Activated T-helper 1 cell treated with anti-CD3 and anti-CD28 coated beads, Interleukin-12 subunit alpha, Interleukin-12 subunit beta, Interleukin-2, Interleukin-4 antibody, amounts not matched to agents 30 ng/mL and 10 ng/mL and 1 ng/mL, durations not matched to agents 14 hours and 24 hours and 36 hours (primary cell): ENCODE measurements around the gene CALR3. TPM values are rescaled to one million over a fixed set of nuclear protein-coding genes. Genes with fewer than 3 reads are reported as not detected.
A peak's percentile ranks its signal among the peaks of the same experiment; 100 is the strongest.
"Not testable (repeated sequence)": the region's sequence is repeated elsewhere in the genome, so short reads cannot be mapped to it uniquely, and the experiment has no call there.

Source experiments
- DNase-seq: peaks from one replicate; pipeline ENCODE4 v3.0.0; 2021; ENCODE audit warnings: low spot score
- H3K27ac Mint-ChIP-seq: one replicate; pipeline ENCODE4 v1.8.0; 2021; ENCODE audit warnings: mild to moderate bottlenecking, mixed read lengths
- H3K27me3 Mint-ChIP-seq: one replicate; pipeline ENCODE4 v1.8.0; 2022; ENCODE audit warnings: mild to moderate bottlenecking, moderate library complexity, mixed read lengths; ENCODE audit not compliant: insufficient read depth
- H3K36me3 Mint-ChIP-seq: one replicate; pipeline ENCODE4 v1.8.0; 2021; ENCODE audit warnings: low read depth, mixed read lengths
- H3K4me1 Mint-ChIP-seq: one replicate; pipeline ENCODE4 v1.8.0; 2021; ENCODE audit warnings: low read depth, mixed read lengths
- H3K4me3 Mint-ChIP-seq: one replicate; pipeline ENCODE4 v1.8.0; 2021; ENCODE audit warnings: mild to moderate bottlenecking, moderate library complexity, mixed read lengths
- H3K9me3 Mint-ChIP-seq: one replicate; pipeline ENCODE4 v1.8.0; 2021; ENCODE audit warnings: mixed read lengths
- intact Hi-C: fragments of 100-400 bp; cut with micrococcal nuclease; formaldehyde crosslinking; loops from one replicate; pipeline ENCODE4 v1.15.1; 2024
- total RNA-seq: library from RNA; stranded (reverse); gene quantifications from 2 replicates; pipeline ENCODE4 v1.2.3, GENCODE V29; 2022

Gene CALR3, protein sequence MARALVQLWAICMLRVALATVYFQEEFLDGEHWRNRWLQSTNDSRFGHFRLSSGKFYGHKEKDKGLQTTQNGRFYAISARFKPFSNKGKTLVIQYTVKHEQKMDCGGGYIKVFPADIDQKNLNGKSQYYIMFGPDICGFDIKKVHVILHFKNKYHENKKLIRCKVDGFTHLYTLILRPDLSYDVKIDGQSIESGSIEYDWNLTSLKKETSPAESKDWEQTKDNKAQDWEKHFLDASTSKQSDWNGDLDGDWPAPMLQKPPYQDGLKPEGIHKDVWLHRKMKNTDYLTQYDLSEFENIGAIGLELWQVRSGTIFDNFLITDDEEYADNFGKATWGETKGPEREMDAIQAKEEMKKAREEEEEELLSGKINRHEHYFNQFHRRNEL
- not detected in 2 replicates for total RNA-seq

DNA sequence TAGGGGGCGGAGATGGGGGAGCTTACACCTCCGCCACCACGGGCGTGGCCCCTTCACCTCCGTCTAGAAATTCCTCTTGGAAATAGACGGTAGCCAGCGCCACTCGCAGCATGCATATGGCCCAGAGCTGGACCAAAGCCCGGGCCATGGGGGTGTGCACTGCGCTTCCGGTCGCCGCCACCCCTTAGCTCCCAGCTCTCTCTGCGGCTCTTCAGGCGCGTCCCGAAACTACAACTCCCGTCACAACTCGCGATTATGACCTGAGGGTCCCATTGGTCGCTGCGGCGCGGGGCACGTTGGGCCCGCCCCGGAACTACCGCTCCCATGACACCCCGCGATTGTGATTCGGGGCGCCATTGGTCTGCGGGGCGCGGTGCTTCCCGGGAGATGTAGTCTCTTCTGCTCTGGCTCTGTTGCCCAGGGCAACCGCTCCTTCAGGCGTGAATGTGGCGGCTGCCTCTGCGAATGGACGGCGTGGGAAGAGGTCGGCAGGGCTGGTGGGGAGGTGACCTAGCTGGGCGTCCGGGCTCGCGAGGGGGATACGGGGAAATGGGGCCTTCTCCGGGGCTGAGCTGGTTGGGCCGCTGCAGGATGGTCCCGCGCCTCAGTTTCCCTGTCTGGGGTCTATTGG is at the start of gene CALR3, which contains the start of gene C19orf44:
Gene CALR3 (minus strand): TSS at position 186 of the 631 bp plus-strand sequence. CDS start 38 bp downstream, at position 148.
Gene C19orf44 (plus strand): TSS at position 413 of the 631 bp plus-strand sequence. CDS start 4,399 bp downstream, outside the sequence.
- no peaks in the 10 kb centered on the region for H3K9me3 Mint-ChIP-seq
- no peaks in the 10 kb centered on the region for H3K27me3 Mint-ChIP-seq
- peak within 1 kb of the TSS; percentile 93 for H3K4me3 Mint-ChIP-seq
- H3K36me3 Mint-ChIP-seq = peaks cover 1% of the 10 kb centered on the region
- intact Hi-C loops = loop anchor here (1.0 kb wide), 8 partner anchors 24 to 813 kb away; partner anchors contain the start of genes CHERP, DDA1, MED26 and OCEL1
- peak; percentile 98 for DNase-seq
- peak within 1 kb of the TSS; percentile 87 for H3K27ac Mint-ChIP-seq
- H3K4me1 Mint-ChIP-seq = peaks cover 9% of the 10 kb centered on the region

DNA sequence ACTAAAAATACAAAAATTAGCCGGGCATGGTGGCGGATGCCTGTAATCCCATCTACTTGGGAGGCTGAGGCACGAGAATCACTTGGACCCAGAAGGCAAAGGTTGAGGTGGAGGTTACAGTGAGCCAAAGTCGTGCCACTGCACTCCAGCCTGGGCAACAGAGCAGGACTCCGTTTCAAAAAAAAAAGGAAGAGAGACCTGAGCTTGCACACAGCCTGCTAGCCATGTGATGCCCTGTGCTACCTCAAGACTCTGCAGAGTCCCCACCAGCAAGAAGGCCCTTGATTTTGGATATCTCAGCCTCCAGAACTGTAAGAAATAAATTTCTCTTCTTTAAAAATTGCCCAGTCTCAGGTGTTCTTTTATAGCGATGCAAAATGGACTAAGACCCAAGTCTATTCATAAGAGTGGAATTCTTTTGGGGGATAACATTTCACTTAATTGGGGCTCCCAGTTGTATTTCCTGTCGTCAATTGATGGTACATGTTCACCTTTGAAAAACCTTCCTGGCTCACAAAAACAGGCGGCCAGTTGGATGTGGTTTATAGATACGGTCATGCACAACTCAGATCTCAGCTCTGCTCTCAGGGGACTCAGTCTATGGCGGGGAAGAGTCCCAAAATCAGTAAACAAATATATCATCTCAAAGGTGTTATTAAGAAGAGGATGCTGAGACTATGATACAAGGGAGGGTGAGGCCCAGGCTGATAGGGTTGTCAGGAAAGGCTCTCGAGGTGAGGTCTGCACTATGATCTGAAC is 48.7 kb upstream of the CALR3 start:
- no peak for DNase-seq
- Mint-ChIP-seq H3K36me3 (peaks cover 17% of the 10 kb centered on the region), H3K27ac (no peak overlapping the region)

GRCh38 chr19:16543734-16544133 is 47.8 kb upstream of the CALR3 start:
- H3K27me3 Mint-ChIP-seq, DNase-seq, H3K9me3 Mint-ChIP-seq: not testable (repeated sequence)
- Mint-ChIP-seq H3K4me1 (peaks cover 28% of the 10 kb centered on the region), H3K4me3 (peak overlapping the region; percentile 95), H3K36me3 (peaks cover 24% of the 10 kb centered on the region), H3K27ac (peak overlapping the region; percentile 44)
- intact Hi-C loops = loop anchor here (5.0 kb wide), 2 partner anchors 346 to 1416 kb away; partner anchors contain the start of gene AP1M1

More for the DNA sequence above, 48.7 kb upstream of the CALR3 start:
- no peaks in the 10 kb centered on the region for H3K27me3 Mint-ChIP-seq
- H3K9me3 Mint-ChIP-seq = no peaks in the 10 kb centered on the region
- peaks cover 28% of the 10 kb centered on the region for H3K4me1 Mint-ChIP-seq
- intact Hi-C loops = loop anchor here (5.0 kb wide), 2 partner anchors 347 to 1417 kb away; partner anchors contain the start of gene AP1M1
- peak overlapping the region; percentile 41 for H3K4me3 Mint-ChIP-seq

DNA sequence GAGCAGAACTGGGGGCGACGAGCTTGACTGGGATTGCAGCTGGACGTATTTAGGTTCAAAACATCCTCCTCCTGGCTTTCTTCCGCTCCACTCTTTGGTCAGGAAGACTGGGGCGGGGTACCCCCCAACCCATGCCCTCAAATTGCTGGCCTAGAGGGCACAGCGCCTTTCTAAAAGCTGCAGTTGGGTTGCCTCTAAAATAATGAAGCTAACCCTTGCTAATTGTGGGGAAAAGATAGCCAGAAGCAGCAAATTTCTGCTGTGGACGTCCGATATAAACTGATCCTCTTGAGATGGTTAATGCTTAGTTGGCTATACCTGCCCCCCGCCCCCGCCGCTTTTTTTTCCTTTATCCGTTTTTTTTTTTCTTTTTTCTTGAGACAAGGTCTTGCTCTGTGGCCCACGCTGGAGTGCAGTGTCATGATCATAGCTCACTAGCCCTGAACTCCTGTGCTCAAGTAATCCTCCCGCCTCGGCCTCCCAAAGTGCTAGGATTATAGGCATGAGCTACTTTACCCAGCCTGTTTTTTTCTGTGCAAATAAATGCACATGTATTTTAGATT is 47.0 kb upstream of the CALR3 start:
- Mint-ChIP-seq H3K4me3 (peak overlapping the region; percentile 95), H3K27me3 (no peaks in the 10 kb centered on the region), H3K9me3 (no peaks in the 10 kb centered on the region), H3K27ac (peak overlapping the region; percentile 94), H3K4me1 (peaks cover 32% of the 10 kb centered on the region), H3K36me3 (peaks cover 30% of the 10 kb centered on the region)
- no peak for DNase-seq
- intact Hi-C loops = loop anchor here (1.0 to 5.0 kb wide), 10 partner anchors 29 to 1416 kb away; partner anchors contain the start of genes AP1M1, C19orf44, CALR3 and MED26

DNA sequence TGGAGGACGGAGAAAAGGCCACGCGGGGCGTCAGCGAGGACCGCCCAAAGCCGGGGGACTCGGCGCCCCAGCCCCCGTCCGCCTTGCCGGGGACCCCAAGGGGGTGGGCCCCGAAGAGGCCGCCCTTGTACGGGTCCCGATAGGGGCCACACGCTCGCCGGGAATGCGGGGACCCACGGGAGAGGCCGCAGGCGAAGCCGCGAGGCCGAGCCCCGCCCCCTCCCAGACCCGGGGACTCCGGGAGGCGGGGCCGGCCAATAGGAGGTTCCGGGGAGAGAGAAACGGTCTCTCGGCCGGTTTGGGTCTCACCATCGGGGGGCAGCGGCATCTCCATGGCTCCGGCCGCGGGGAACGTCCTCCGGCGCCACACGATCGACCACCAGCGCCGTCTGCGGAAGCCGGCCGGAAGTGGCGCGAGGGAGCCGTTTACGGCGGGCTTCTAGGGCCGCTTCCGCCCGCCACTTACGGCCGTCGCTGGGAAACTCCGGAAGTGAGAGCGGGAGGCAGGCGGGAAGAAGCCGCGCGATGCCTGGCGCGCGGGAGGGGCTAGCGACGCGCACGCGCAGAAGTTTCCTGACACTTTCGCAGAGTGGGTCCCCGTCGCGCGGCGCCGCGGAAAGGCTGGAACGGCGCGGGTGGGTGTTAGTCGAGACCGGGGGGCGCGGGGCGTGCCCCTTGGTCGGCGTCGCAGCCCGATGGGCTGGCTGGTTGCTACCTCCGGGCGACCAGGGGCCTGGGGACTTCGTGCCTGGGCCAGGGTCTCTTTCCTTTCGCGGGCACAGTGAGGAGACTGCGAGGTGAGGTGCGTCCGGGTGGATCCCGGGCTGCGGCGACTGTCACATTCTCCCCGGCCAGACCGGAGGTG is 46.3 kb upstream of the CALR3 start, which contains the start of gene CHERP:
Gene CHERP (minus strand): TSS at position 393 of the 865 bp plus-strand sequence. CDS start 59 bp downstream, at position 334.
- peaks cover 38% of the 10 kb centered on the region for H3K4me1 Mint-ChIP-seq
- no peaks in the 10 kb centered on the region for H3K9me3 Mint-ChIP-seq
- H3K36me3 Mint-ChIP-seq = peaks cover 31% of the 10 kb centered on the region
- intact Hi-C loops = loop anchor here (1.0 to 5.0 kb wide), 10 partner anchors 30 to 1415 kb away; partner anchors contain the start of genes AP1M1, C19orf44, CALR3 and MED26
- peak within 1 kb of the TSS; percentile 94 for H3K27ac Mint-ChIP-seq
- peak; percentile 94 for DNase-seq
- peak within 1 kb of the TSS; percentile 95 for H3K4me3 Mint-ChIP-seq
- no peaks in the 10 kb centered on the region for H3K27me3 Mint-ChIP-seq

- H3K36me3 Mint-ChIP-seq = peaks cover 33% of the 10 kb centered on the region
- no peaks in the 10 kb centered on the region for H3K9me3 Mint-ChIP-seq
- H3K4me3 Mint-ChIP-seq = peak overlapping the region; percentile 95
- H3K4me1 Mint-ChIP-seq = peaks cover 40% of the 10 kb centered on the region
- H3K27ac Mint-ChIP-seq = peak overlapping the region; percentile 32
- no peaks in the 10 kb centered on the region for H3K27me3 Mint-ChIP-seq
- no peak for DNase-seq
- intact Hi-C loops = loop anchor here (1.0 to 5.0 kb wide), 10 partner anchors 31 to 1414 kb away; partner anchors contain the start of genes AP1M1, C19orf44, CALR3 and MED26
These were observed 45.6 kb upstream of the CALR3 start for GRCh38 chr19:16541526-16542044.

- H3K27ac Mint-ChIP-seq = peak overlapping the region; percentile 32
- intact Hi-C loops = loop anchor here (5.0 kb wide), 2 partner anchors 344 to 1414 kb away; partner anchors contain the start of gene AP1M1
- peaks cover 40% of the 10 kb centered on the region for H3K4me1 Mint-ChIP-seq
- DNase-seq = no peak
- peaks cover 38% of the 10 kb centered on the region for H3K36me3 Mint-ChIP-seq
- peak overlapping the region; percentile 95 for H3K4me3 Mint-ChIP-seq
- no peaks in the 10 kb centered on the region for H3K9me3 Mint-ChIP-seq
- H3K27me3 Mint-ChIP-seq = no peaks in the 10 kb centered on the region
These were observed 45.0 kb upstream of the CALR3 start for GRCh38 chr19:16540948-16541347.

- Mint-ChIP-seq H3K27me3 (no peaks in the 10 kb centered on the region), H3K36me3 (peaks cover 39% of the 10 kb centered on the region), H3K9me3 (no peaks in the 10 kb centered on the region), H3K4me3 (no peak overlapping the region), H3K4me1 (peaks cover 20% of the 10 kb centered on the region), H3K27ac (no peak overlapping the region)
- DNase-seq = no peak
- intact Hi-C loops = no loop called here
These were observed 41.1 kb upstream of the CALR3 start for GRCh38 chr19:16537111-16537510.

GRCh38 chr19:16536130-16536529 is 40.2 kb upstream of the CALR3 start:
- peaks cover 39% of the 10 kb centered on the region for H3K36me3 Mint-ChIP-seq
- intact Hi-C loops = no loop called here

DNA sequence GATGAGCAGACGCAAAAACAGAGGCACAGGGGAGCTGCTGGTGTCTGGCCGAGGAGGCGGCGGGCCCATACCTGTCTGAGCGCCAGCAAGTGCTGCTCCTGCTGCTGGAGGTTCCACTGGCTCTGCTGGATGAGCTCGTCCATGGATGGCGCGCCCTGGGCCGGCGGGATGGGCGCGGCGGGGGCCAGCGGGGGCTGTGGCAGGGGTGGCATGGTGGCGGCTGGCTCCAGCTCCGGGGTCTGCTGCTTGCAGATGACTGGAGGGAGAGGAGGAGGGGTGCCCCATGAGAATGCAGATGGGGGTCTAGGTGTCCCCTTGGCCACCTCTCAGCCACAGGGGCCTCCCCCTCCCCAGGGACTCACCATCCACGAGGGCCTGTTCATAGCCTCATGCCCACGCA is 39.4 kb upstream of the CALR3 start:
- no peaks in the 10 kb centered on the region for H3K9me3 Mint-ChIP-seq
- no peak overlapping the region for H3K27ac Mint-ChIP-seq
- DNase-seq = no peak
- H3K4me1 Mint-ChIP-seq = peaks cover 12% of the 10 kb centered on the region
- no peaks in the 10 kb centered on the region for H3K27me3 Mint-ChIP-seq
- peaks cover 38% of the 10 kb centered on the region for H3K36me3 Mint-ChIP-seq
- no peak overlapping the region for H3K4me3 Mint-ChIP-seq
- intact Hi-C loops = no loop called here

More at GRCh38 chr19:16536130-16536529, 40.2 kb upstream of the CALR3 start:
- Mint-ChIP-seq H3K4me1 (peaks cover 14% of the 10 kb centered on the region), H3K4me3 (no peak overlapping the region), H3K27ac (no peak overlapping the region), H3K9me3 (no peaks in the 10 kb centered on the region), H3K27me3 (no peaks in the 10 kb centered on the region)
- DNase-seq = no peak
